ENCODE measurements around the gene ABITRAM. TPM values are rescaled to one million over a fixed set of nuclear protein-coding genes. Genes with fewer than 3 reads are reported as not detected.

ABITRAM gene
- total RNA-seq, 4 donors from 2014 or later: 7.1 to 28.1 (median 9.5) TPM

DNA sequence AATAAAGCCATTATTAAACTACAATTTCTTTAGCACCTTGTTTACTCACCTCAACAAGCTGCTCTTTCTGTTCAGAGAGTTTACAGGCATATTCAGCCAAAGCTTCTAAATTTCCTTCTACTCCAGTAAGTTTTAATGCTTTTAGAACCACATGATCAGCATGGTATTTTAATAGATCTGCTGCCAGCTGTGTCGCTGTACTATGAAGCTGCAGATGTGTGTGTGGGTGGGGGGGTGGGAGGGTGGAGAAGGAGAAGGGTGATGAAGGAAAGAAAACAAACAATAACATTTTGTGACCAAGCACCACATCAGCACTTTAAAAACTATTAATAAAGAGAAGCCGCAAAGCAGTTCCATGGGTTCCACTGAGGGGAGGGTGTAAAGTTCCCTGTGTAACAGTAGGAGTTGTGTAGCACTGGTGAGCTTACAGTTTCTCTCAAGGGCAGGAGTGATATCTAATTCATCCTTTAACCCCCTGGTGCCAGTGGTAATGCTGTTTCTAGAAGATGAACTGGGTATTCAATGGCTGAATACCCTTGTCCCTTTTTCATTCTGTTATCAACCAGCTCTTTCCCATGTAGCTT is 38.5 kb downstream of the ABITRAM start:
- Histone ChIP-seq H3K9me3 (no peaks in the 10 kb centered on the region), H3K27ac (peak overlapping the region in 2 of 4 donors; percentile 29 to 52), H3K4me1 (peaks cover 0 to 40% (median 7%) of the 10 kb centered on the region in 3 donors), H3K4me3 (no peak overlapping the region), H3K27me3 (no peaks in the 10 kb centered on the region), H3K36me3 (peaks cover 0 to 16% of the 10 kb centered on the region in 2 donors)
- TF ChIP-seq EP300 (IDR thresholded peaks at IDR 0.05) (no peak), POLR2A (IDR thresholded peaks at IDR 0.05) (no peak), POLR2AphosphoS5 (IDR thresholded peaks at IDR 0.05) (no peak)
- TF ChIP-seq, protein P1, sequence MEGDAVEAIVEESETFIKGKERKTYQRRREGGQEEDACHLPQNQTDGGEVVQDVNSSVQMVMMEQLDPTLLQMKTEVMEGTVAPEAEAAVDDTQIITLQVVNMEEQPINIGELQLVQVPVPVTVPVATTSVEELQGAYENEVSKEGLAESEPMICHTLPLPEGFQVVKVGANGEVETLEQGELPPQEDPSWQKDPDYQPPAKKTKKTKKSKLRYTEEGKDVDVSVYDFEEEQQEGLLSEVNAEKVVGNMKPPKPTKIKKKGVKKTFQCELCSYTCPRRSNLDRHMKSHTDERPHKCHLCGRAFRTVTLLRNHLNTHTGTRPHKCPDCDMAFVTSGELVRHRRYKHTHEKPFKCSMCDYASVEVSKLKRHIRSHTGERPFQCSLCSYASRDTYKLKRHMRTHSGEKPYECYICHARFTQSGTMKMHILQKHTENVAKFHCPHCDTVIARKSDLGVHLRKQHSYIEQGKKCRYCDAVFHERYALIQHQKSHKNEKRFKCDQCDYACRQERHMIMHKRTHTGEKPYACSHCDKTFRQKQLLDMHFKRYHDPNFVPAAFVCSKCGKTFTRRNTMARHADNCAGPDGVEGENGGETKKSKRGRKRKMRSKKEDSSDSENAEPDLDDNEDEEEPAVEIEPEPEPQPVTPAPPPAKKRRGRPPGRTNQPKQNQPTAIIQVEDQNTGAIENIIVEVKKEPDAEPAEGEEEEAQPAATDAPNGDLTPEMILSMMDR (IDR thresholded peaks at IDR 0.05): no peak
- no peak for ATAC-seq
- WGBS, 2 donors (ENCODE audit: low coverage in 1 of 2): 15 to 36% methylated on average over 2 of the region's 2 CpGs

GRCh38 chr9:108973895-108974294 is 39.7 kb downstream of the ABITRAM start:
- no peaks in the 10 kb centered on the region for H3K9me3 ChIP-seq
- H3K27me3 ChIP-seq: no peaks in the 10 kb centered on the region
- peaks cover 0 to 22% of the 10 kb centered on the region in 2 donors for H3K36me3 ChIP-seq
- TF ChIP-seq, protein P1 (IDR thresholded peaks at IDR 0.05): no peak
- TF ChIP-seq EP300 (IDR thresholded peaks at IDR 0.05) (no peak), POLR2A (IDR thresholded peaks at IDR 0.05) (no peak), POLR2AphosphoS5 (IDR thresholded peaks at IDR 0.05) (no peak)
- H3K4me3 ChIP-seq: no peak overlapping the region
- H3K4me1 ChIP-seq: peaks cover 0 to 44% (median 3%) of the 10 kb centered on the region in 3 donors
- no peak for ATAC-seq
- WGBS, 2 donors (ENCODE audit: low coverage in 1 of 2): 26 to 38% methylated on average over 5 of the region's 5 CpGs
- H3K27ac ChIP-seq: peak overlapping the region in 1 of 4 donors; percentile 13

- TF ChIP-seq POLR2A (IDR thresholded peaks at IDR 0.05) (no peak), EP300 (IDR thresholded peaks at IDR 0.05) (no peak), POLR2AphosphoS5 (IDR thresholded peaks at IDR 0.05) (peak; percentile 21)
- TF ChIP-seq, protein P1 (IDR thresholded peaks at IDR 0.05): no peak
- peak; percentile 25 for ATAC-seq
- WGBS, 2 donors (ENCODE audit: low coverage in 1 of 2): 0 to 19% methylated on average over 1 of the region's 1 CpG
Measured at GRCh38 chr9:108978205-108978604, 44.0 kb downstream of the ABITRAM start.

DNA sequence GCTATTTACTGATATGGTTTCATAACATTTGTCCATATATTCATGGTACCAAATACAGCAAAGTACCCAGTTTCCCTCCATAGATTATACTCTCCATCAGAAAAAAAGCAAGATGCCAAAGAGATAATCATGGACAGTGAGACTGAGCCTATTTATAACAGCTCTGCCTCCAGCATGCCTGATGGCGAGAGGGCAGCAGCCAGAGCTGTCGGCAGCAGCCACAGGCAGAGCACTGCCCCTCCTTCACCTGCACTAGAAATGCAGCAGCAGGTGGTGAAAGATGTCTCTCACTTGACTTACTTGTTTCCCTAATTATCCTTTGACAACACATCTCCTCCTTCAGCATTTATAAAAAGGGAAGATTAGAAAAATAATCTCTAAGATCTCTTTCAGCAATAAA is 46.7 kb downstream of the ABITRAM start:
- Histone ChIP-seq H3K9me3 (no peaks in the 10 kb centered on the region), H3K27me3 (no peaks in the 10 kb centered on the region), H3K4me1 (peaks cover 0 to 17% (median 0%) of the 10 kb centered on the region in 3 donors), H3K4me3 (no peak overlapping the region), H3K36me3 (peaks cover 0 to 60% of the 10 kb centered on the region in 2 donors), H3K27ac (no peak overlapping the region)
- 83% methylated on average over 2 of the region's 2 CpGs; no CpG with 5 or more reads in 1 of the 2 donors for WGBS, 2 donors (ENCODE audit: low coverage in 1 of 2)
- ATAC-seq: no peak
- no peak for TF ChIP-seq POLR2AphosphoS5 (IDR thresholded peaks at IDR 0.05)
- no peak for TF ChIP-seq POLR2A (IDR thresholded peaks at IDR 0.05)
- TF ChIP-seq, protein P1 (IDR thresholded peaks at IDR 0.05): no peak
- TF ChIP-seq EP300 (IDR thresholded peaks at IDR 0.05): no peak

More at GRCh38 chr9:108978205-108978604, 44.0 kb downstream of the ABITRAM start:
- H3K27me3 ChIP-seq: no peaks in the 10 kb centered on the region
- H3K4me3 ChIP-seq: no peak overlapping the region
- H3K9me3 ChIP-seq: no peaks in the 10 kb centered on the region
- H3K27ac ChIP-seq: peak overlapping the region in 2 of 4 donors; percentile 34 to 50
- peaks cover 0 to 54% of the 10 kb centered on the region in 2 donors for H3K36me3 ChIP-seq
- H3K4me1 ChIP-seq: peaks cover 0 to 33% (median 0%) of the 10 kb centered on the region in 3 donors

- H3K9me3 ChIP-seq: no peaks in the 10 kb centered on the region
- H3K27ac ChIP-seq: no peak overlapping the region
- ATAC-seq: no peak
- H3K36me3 ChIP-seq: peaks cover 0 to 60% of the 10 kb centered on the region in 2 donors
- H3K27me3 ChIP-seq: no peaks in the 10 kb centered on the region
- no peak for TF ChIP-seq POLR2A (IDR thresholded peaks at IDR 0.05)
- TF ChIP-seq EP300 (IDR thresholded peaks at IDR 0.05): no peak
- TF ChIP-seq, protein P1 (IDR thresholded peaks at IDR 0.05): no peak
- no peak for TF ChIP-seq POLR2AphosphoS5 (IDR thresholded peaks at IDR 0.05)
- H3K4me3 ChIP-seq: no peak overlapping the region
- peaks cover 0 to 3% (median 0%) of the 10 kb centered on the region in 3 donors for H3K4me1 ChIP-seq
Measured at GRCh38 chr9:108983885-108984284, 49.7 kb downstream of the ABITRAM start.
